GM19397 (cell line): ENCODE data around the gene ARF5.
"Not testable (repeated sequence)": the region's sequence is repeated elsewhere in the genome, so short reads cannot be mapped to it uniquely, and the experiment has no call there.

Experiments
- ATAC-seq: cut with Tn5 transposase; IDR thresholded peaks from one replicate; pipeline ENCODE4 v1.9.1; 2021; ENCODE audit warnings: mild to moderate bottlenecking, moderate library complexity; ENCODE audit not compliant: unreplicated experiment

The ARF5 gene

DNA sequence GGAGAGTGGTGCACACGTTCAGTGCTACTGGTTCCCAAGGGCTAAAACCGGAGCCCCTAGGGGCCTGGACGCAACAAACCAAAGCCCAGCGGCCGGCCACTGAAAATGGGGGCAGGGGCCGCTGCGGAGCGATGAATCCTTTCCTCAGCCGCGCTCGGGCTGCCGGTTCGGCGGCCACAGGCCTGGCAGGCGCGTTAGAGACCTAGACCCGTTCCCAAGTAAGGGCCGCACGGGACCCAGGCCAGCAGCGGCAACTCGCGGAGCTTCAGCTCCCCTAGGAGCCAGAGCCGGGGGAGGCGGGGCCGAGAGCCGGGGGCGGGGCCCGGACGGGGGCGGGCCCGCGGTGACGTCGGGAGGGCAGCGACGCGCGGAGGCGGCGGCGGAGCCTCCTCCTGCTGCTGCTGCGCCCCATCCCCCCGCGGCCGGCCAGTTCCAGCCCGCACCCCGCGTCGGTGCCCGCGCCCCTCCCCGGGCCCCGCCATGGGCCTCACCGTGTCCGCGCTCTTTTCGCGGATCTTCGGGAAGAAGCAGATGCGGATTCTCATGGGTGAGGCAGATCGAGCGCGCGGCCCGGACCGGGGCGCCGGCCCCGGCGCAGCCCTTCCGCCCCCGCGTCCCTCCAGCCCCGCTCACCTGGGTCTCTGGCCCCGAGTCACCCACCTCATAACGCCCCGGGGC, at the start of gene ARF5:
Gene ARF5 (plus strand): TSS at position 393 of the 678 bp plus-strand sequence. CDS start 88 bp downstream, at position 481.
- peak; percentile 70 for ATAC-seq

DNA sequence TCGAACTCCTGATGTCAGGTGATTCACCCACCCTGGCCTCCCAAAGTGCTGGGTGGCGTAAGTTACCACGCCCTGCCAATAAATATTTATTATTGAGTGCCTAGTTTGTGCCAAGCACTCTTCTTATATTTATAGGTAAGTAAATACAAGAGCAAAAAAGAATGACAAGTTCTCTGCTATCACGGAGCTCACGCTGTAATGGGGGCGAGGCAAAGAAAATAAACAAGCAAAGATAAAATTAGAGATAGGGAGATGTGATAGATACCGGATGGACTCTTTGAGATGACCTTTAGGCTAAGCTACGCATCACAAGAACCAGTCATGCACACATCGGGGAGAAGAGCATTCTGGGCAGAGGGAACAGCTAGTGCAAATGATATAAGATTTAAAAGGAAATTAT, 49.1 kb upstream of the ARF5 start:
- no peak for ATAC-seq

DNA sequence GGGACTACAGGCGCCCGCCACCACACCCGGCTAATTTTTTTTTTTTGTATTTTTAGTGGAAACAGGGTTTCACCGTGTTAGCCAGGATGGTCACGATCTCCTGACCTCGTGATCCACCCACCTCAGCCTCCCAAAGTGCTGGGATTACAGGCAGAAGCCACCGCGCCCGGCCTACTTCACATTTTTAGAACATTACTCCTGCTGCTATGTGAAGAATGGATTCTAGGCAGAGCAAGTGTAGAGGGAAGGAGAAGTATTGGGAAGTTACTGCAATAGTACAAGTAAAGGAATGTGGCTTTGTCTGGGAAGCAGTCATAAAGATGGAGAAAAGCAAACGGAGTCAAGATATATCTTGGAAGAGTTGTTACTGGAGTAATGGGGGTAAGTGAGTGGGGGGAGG, 47.8 kb upstream of the ARF5 start:
- not testable (repeated sequence) for ATAC-seq

DNA sequence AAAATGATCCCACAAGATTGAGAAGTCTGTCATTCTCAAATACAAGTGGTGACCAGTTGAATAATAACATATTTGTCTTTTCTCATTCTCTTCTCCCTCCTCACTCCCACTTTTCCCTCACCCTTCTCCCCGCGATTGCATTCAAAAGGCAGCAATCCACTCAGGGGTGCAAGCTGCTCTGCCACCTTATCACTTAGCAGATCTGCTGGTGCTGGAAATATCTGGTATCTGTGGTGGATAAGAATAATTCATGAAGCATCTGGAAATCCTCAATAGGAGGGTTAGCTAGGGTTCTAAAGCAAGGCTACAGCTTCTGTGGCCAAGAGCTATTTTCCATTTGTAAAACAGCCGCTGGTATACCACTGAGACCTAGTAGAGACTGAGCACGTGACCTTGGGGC, 46.7 kb upstream of the ARF5 start:
- no peak for ATAC-seq

DNA sequence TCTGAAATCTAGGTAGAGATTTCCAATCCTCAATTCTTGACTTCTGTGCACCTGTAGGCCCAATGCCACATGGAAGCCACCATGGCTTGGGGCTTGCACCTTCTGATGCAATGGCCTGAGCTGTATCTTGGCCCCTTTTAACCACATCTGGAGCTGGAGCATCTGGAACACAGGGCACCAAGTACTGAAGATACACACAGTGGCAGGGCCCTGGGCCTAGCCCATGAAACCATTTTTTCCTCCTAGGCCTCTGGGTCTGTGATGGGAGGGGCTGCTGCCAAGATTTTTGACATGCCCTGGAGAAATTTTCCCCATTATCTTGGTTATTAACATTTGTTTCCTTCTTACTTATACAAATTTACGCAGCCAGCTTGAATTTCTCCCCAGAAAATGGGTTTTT, 41.9 kb upstream of the ARF5 start:
- ATAC-seq = no peak

DNA sequence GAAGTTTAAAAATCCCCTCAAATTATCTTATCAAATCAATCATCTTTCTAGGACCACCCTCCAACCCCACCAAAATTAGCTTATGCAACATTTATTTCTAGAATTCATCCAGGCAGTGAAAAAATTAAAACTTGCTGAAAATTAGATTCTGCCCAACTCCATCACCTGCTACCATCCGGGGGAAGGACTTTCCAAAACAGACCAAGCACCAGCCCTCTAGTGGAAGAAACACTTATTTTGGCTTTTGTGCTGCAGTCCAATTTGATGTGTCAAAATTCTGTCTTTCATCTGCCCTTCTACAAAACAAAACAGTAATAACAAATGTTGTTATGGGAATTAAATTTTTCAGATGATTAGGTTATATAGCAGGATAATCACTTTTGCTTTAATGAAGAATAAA, 38.0 kb upstream of the ARF5 start:
- no peak for ATAC-seq

DNA sequence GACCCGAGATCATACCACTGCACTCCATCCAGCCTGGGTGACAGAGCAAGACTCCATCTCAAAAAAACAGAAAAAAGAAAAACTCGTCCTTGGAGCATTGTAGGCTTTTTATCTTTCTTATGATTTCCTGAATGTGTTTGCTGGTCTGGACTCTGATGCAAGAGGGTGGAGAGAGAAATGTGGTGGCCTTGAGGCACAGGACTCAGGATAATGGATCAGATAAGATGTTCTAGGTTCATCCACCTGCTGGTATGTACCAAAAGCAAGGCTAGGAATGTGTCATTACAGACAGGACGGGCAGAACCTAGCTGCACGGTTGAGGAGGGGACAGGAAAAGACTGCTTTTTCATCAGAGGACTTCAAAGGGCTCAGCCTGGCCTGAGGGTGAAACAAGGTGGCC, 36.3 kb upstream of the ARF5 start:
- ATAC-seq = no peak

DNA sequence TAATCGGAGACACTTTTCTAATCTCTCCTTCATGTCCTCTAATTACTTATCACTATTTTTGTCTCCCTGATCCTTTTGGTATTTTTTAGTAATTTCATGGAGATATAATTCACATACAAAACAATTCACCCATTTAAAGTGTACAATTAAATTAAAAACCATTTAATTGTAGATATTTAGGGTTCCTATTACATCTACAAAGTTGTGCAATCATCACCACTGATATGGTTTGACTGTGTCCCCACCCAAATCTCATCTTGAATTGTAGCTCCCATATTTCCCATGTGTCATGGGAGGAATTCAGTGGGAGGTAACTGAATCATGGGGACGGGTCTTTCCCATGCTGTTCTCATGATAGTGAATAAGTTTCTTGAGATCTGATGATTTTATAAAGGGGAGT, 31.8 kb upstream of the ARF5 start:
- no peak for ATAC-seq

DNA sequence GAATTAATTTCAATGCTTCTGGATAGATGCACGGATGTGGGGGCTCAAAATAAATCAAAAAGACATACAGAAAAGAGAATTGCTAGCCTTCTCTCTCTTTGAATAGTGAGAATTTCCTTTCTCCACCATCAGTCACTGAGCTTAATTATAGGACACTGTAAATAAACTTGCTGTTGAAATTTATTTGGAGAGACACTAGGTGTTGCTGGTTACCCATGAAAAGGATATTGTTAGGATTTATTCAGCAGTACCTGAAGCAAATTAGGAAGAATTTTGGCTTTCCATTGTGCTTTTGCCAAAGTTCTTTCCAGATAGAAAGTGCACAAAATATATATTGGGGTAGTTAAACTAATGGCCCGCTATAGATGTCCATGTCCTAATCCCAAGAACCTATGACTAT, 30.4 kb upstream of the ARF5 start:
- no peak for ATAC-seq

DNA sequence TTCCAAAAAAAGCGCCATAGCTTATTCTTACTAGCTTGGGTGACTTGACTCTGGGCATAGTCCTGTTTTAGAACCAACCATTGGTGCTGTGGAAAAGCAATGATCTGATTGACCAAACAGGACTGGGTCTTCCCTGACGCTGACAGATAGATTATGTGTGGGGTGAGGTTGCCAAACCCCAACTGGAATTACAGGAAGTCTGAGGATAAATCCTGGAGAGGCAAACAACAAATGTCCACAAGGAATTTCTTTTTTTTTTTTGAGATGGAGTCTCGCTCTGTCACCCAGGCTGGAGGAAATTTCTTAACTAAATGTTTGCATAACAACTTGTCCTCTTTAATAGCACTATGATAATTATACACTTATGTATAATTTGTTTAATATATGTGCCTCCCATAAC, 22.0 kb upstream of the ARF5 start:
- ATAC-seq = no peak

DNA sequence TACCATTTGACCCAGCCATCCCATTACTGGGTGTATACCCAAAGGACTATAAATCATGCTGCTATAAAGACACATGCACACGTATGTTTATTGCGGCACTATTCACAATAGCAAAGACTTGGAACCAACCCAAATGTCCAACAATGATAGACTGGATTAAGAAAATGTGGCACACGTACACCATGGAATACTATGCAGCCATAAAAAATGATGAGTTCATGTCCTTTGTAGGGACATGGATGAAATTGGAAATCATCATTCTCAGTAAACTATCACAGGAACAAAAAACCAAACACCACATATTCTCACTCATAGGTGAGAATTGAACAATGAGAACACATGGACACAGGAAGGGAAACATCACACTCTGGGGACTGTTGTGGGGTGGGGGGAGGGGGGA, 20.2 kb upstream of the ARF5 start:
- ATAC-seq = not testable (repeated sequence)

DNA sequence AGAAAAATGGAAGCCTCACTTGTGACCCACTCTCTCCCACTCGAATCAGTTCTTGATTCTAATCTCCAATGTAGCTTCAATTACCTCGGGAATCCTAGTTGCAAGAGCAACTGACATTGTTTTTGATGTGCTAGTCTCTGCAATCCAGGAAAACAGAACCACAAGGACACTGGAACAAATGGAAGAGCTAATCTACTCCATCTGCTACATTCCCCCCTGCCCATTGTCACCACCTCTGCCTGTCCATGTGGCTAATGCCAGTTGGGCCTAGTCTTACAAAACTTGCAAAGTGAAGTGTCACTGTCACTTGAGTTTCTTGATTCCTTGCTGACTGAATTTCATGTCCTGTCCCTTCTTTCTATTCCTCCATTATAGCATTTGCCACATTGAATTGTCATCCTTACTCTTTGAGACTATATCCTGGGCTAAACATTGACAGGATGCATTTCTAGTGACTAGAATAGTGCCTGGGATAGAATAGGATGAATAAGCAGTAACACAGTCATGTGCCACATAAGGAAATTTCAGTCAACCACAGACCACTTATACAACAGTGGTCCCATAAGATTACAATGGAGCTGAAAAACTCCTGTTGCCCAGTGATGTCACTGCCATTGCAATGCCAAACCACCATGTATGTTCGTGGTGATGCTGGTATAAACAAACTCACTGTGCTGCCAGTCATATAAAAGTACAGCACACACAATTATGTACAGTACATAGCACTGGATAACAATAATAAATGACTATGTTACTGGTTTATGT, 16.3 kb upstream of the ARF5 start:
- no peak for ATAC-seq

DNA sequence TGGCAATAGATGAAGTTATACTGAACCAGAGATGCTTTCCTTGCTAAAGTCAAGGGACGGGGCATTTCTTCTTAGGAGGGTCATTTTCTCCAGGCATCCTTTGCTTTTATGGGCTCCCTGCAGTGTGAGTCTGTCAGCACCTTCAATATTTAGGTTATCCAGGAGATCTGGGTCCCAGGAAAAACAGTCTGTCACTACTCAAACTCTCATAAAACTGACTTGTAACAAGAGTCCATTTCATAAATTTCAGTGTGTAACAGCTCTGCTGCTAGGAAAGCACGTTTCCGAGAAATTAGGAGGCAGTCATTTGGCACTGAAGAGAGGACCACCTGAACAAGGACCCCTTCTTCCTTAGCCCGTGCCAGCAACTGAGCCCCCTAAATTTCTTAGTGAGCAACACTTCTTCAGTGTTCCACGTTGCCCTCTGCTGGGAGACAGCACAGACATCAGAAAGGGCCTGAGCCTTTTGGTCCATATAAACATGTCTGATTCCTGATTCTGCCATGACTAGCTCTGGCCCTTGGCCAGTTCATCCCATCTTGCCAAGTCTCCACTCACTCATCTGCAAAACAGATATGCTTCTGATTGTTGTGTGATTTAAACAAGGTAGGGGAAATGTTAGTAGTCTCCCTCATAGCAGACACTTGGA, 10.1 kb upstream of the ARF5 start:
- no peak for ATAC-seq

DNA sequence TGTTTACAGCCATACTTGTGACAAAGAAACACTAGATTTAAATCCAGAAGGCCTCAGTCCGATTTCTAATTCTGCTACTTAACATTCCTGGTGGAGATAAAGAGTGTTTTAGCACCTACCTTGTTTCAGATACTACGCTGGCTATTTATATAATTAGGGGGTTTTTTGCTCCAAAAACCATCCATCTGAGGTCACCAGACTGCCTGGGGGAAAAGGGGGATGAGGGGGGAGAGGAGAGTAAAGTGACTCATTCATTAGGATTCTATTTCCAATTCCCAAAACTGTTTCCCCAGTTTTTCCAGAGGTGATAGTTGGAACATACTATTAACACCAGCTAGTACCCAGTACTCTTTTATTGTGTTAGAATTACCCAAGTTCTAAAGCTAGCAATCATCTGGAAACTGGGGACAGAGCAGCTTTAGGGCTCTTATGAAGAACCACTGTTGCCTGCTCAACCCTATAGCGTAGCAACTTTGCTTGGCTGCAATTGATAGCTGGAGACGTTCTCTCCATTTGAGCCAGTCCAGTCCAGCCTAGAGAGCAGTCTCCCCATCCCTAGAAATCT, 9.4 kb upstream of the ARF5 start:
- ATAC-seq = no peak

DNA sequence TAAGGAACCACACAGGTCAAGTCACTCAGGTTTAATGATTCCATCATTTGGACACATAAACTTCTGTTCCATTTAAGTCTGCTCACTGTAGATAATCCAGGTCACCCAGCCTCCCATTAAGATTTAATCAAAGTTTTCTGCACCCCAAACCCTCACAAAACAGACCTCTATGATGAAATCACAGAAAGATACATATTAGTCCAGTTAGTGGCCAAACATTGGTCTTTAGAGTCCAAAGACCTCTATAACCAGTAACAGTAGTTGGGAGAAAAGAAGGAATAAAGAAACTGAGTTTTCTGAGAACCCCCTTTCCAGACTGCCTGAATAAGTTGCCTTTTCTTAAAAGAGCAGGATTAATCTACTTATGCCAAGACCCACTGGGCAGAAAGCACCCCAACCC, 7.6 kb upstream of the ARF5 start:
- ATAC-seq = no peak

DNA sequence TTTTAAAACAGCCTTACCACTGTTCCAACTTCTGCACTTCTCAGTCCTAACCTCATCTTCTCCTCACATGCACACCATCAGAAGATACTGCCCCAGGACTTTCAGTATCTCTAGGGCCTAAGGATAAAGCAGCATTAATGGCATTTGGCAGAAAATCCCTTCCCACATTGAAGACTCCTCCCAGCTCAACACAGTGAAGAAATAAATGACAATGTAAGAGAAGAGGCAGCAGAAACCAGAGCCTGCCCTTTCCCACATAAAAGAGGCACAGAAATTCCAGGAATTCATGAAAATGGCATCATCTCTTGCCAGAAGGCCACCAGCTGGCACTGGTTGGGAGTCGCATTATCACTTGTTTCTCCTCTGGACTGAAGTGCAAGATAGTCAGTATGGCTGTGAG, 6.5 kb upstream of the ARF5 start:
- ATAC-seq = no peak

DNA sequence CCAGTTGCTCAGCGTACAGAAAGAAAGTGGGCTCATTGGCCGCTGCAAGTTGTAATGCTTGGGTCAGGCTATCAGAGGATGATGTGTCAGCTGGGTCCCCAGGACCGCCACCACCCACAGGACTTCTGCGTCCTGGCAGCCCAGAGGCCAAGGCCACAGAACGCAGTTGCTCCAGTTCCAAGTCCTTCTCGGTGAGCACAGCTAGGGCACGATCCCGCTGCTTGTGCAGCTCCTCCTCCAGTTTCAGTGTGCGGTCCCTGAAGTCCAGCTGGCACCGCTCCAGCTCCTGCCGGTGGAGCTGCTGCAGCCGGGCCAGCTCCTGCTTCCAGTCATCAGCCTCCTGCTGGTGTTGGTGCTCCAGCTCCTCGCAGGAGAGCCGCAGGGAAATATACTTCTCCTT, 5.8 kb upstream of the ARF5 start:
- no peak for ATAC-seq

DNA sequence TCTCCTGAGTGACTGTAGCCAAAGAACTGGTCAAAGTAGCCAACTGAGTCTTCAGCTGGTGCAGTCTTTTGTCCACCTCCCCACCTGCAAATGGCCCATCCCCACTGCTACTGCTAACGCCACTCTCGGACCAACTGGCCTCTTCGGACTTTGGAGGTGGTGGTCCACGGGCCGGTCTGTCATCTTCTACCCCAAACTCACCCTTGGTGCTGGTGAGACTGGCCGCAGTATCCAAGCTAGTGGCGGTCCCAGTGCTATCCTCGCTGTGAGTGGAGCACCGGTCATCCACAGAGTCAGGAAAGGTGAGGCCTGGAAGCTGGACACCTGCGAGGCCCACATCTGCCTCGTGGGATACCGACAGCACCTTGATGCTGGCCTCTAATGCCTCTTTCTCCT, 3.6 kb upstream of the ARF5 start:
- ATAC-seq = no peak

DNA sequence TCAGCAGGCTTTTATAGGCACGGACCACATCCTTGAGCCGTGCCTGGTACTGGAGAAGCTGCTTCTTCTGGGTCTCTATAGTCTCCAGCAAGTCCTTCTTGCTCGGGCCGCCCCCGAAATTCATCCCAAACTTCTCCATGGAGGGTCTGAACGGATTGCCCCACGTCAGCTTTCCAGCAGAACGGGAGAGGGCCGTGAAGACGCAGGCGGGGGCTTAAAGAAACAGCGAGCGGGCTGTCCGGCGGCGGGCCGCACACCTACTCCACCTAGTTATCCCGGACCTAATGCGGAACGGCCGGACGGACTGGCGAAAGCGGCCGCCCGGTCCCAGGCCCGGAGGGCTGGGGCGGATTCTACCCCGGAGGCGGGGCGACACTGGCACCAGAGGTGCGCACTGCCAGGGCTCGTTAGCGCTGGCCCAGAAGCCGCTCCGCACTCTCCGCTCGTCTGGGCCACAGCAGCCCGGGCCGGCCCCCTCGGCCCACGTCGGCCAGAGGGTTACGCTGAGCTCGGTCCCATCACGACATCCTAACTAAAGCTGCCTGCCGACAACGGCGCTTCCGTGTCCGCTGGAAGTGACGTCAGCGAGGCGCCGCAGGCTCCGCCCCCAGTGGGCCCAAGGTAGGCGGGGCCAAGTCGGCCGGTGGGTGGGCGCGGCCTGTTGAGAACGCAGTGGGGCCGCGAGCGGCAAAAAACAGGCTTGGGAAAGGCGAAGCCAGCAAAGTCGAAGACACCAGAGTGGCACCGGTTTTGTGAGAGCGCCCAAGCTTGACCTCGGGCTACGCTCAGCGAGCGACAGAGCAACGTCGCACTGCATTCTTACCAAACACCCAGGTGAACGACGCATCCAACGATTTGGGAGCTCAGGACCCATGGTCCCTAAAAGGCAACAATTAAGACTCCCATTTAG, 2.9 kb upstream of the ARF5 start, which contains the start of gene GCC1:
Gene GCC1 (minus strand): TSS at position 553 of the 910 bp plus-strand sequence. CDS start 414 bp downstream, at position 139.
- peak; percentile 79 for ATAC-seq

DNA sequence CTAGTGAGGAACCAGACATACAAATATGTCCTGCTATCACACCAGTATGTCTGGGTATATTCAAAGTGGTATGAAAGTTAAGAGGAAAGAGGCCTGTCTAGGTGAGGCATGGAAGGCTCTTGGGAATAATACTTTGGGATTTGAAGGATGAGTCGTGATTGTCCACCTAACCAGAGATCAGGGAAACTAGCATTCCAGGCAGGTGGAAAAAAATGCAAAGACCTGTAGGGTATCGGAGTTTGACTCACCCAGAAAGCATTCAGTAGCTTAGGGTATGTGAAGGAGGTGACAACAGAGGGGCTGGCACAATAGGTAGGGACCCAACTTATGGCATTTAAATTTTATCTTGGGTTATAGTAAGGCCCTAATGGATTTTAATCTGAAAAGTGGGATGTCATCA, 1.9 kb upstream of the ARF5 start:
- no peak for ATAC-seq

DNA sequence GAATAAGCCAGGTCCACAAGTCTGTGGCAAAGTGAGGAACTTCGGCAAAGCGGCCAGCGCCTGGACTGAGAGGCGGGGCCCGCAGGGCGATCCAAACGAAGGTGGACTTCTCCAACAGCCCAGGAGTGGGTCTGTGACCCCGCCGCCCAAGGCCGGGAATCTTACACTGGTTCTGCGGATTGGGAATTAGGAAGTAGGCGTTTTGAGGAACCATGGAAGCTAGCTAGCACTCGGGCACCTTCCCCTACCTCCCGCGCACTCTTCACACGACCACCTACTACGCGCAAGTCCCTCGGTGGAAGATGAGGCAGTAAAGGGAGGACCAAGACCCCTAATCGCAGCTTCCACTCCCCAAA, 570 bp upstream of the ARF5 start:
- no peak for ATAC-seq
